ENCODE data around the gene TFRC.
"Not testable (repeated sequence)": the region's sequence is repeated elsewhere in the genome, so short reads cannot be mapped to it uniquely, and the experiment has no call there.

TFRC gene

DNA sequence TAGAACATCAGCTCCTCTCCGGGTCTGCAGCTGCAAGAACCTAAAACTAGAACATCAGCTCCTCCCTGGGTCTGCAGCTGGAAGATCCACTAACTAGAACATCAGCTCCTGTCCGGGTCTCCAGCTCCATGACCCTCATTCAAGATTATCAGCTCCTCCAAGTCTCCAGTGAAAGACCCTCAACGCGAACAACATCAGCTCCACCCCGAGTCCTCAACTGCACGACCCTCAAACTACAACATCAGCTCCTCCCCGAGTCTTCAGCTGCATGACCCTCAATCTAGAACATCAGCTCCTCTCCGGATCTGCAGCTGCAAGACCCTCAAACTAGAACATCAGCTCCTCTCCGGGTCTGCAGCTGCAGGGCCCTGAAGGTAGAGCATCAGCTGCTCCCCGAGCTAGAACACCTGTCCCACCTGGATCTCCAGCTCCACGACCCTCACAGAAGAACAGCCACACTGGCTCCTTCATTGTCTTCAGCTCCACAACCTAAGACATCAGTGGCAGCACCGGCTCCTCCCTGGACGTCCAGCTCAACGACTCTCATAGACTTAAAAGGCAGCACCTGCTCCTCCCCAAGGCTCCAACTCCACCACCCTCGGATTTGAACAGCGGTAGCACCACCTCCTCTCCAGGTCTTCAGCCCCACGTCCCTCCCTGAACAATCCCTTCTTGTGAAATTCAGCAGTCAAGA, 77.4 kb downstream of the TFRC start:
- DNase-seq (ENCODE audit: low spot score): not testable (repeated sequence)

DNA sequence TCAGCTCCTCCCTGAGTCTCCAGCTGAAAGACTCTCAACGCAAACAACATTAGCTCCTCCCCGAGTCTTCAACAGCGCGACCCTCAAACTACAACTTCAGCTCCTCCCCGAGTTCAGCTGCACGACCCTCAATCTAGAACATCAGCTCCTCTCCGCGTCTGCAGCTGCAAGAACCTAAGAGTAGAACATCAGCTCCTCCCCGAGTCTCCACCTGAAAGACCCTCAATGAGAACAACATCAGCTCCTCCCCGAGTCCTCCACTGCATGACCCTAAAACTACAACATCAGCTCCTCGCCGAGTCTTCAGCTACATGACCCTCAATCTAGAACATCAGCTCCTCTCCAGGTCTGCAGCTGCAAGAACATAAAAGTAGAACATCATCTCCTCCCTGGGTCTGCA, 78.3 kb downstream of the TFRC start:
- no peak for DNase-seq (ENCODE audit: low spot score)

DNA sequence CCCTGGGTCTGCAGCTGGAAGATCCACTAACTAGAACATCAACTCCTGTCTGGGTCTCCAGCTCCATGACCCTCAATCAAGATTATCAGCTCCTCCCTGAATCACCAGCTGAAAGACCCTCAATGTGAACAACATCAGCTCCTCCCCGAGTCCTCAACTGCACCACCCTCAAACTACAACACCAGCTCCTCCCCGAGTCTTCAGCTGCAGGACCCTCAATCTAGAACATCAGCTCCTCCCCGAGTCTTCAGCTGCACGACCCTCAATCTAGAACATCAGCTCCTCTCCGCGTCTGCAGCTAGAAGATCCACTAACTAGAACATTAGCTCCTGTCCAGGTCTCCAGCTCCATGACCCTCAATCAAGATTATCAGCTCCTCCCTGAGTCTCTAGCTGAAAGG, 79.2 kb downstream of the TFRC start:
- not testable (repeated sequence) for DNase-seq (ENCODE audit: low spot score)

DNA sequence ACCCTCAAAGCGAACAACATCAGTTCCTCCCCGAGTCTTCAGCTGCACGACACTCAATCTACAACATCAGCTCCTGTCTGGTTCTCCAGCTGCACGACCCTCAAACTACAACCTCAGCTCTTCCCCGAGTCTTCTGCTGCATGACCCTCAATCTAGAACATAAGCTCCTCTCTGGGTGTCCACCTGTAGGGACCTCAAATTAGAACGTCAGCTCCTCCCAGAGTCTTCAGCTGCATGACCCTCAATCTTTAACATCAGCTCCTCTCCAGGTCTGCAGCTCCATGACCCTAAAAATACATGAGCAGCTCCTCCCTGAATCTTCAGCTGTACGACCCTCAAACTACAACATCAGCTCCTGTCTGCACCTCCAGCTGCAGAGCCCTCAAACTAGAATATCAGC, 80.7 kb downstream of the TFRC start:
- not testable (repeated sequence) for DNase-seq (ENCODE audit: low spot score)

DNA sequence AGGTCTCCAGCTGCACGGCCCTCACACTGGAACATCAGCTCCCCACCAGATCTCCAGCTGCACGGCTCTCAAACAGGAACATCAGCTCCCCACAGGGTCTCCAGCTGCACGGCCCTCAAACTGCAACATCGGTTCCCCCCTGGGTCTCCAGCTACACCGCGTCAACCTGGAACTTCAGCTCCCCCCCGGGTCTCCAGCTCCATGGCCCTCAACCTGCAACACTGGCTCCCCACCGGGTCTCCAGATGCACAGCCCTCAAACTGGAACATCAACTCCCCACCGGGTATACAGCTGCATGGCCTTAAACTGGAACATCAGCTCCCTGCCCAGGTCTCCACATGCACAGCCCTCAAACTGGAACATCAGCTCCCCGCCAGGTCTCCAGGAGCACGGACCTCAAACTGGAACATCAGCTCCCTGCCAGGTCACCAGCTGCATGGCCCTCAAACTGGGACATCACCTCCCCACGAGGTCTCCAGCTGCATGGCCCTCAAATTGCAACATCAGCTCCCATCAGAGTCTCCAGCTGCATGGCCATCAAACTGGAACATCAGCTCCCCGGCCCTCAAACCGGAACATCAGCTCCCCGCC, 81.4 kb downstream of the TFRC start:
- DNase-seq (ENCODE audit: low spot score): not testable (repeated sequence)

DNA sequence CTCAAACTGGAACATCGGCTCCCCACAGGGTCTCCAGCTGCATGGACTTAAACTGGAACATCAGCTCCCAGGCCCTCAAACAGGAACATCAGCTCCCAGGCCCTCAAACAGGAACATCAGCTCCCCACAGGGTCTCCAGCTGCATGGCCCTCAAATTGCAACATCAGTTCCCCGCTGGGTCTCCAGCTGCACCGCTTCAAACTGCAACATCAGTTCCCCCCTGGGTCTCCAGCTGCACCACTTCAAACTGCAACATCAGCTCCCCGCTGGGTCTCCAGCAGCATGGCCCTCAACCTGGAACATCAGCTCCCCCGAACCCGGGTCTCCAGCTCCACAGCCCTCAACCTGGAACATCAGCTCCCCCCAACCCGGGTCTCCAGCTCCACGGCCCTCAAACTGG, 82.0 kb downstream of the TFRC start:
- no peak for DNase-seq (ENCODE audit: low spot score)

All from left forelimb (tissue), 1 donor.